A204.1 (cell line): ENCODE results near the gene COMMD7.

Source experiments
- FAIRE-seq: peaks from 2 replicates; lab custom pipeline; 2012; peaks lifted over from hg19 to GRCh38; lab: Jason Lieb, UNC

Gene COMMD7

GRCh38 chr20:32743237-32744112 lies at the start of gene COMMD7:
COMMD7 (minus strand) TSS chr20:32743467; CDS start chr20:32743391, 76 bp downstream.
- no peak for FAIRE-seq

- no peak for FAIRE-seq
These were observed 49.6 kb upstream of the COMMD7 start for GRCh38 chr20:32792731-32793458.

GRCh38 chr20:32792316-32792715 lies 49.0 kb upstream of the COMMD7 start:
- FAIRE-seq: no peak

GRCh38 chr20:32790751-32791057 lies 47.4 kb upstream of the COMMD7 start:
- no peak for FAIRE-seq

- no peak for FAIRE-seq
These were observed 46.9 kb upstream of the COMMD7 start for GRCh38 chr20:32789896-32790750.

GRCh38 chr20:32787168-32787567 lies 43.9 kb upstream of the COMMD7 start:
- FAIRE-seq: no peak

GRCh38 chr20:32786059-32786760 lies 42.9 kb upstream of the COMMD7 start:
- no peak for FAIRE-seq

GRCh38 chr20:32784369-32785080 lies 41.3 kb upstream of the COMMD7 start:
- FAIRE-seq: no peak

GRCh38 chr20:32780749-32781655 lies 37.7 kb upstream of the COMMD7 start:
- FAIRE-seq: no peak

- no peak for FAIRE-seq
These were observed 37.0 kb upstream of the COMMD7 start for GRCh38 chr20:32780278-32780677.

- no peak for FAIRE-seq
These were observed 36.4 kb upstream of the COMMD7 start for GRCh38 chr20:32779500-32780211.

- FAIRE-seq: no peak
These were observed 34.1 kb upstream of the COMMD7 start for GRCh38 chr20:32777177-32777956.

- FAIRE-seq: no peak
These were observed 32.2 kb upstream of the COMMD7 start for GRCh38 chr20:32775336-32775991.

- no peak for FAIRE-seq
These were observed 30.6 kb upstream of the COMMD7 start for GRCh38 chr20:32773855-32774254.

- no peak for FAIRE-seq
These were observed 30.0 kb upstream of the COMMD7 start for GRCh38 chr20:32773223-32773622.

- no peak for FAIRE-seq
These were observed 28.8 kb upstream of the COMMD7 start for GRCh38 chr20:32772046-32772445.

GRCh38 chr20:32767418-32768198 lies 24.3 kb upstream of the COMMD7 start:
- FAIRE-seq: no peak
